HCEC 1CT (cell line): Measurements from ENCODE around the gene CRNN.

Experiments used
- DNase-seq: peaks from one replicate; pipeline ENCODE4 v3.0.0-alpha.2; 2017

Gene CRNN

GRCh38 chr1:152415454-152416227, 1.6 kb upstream of the CRNN start:
- no peak for DNase-seq

- no peak for DNase-seq
Observed at GRCh38 chr1:152412756-152413155, 1.3 kb downstream of the CRNN start.

- DNase-seq = no peak
Observed at GRCh38 chr1:152411134-152411533, 2.9 kb downstream of the CRNN start.

GRCh38 chr1:152410599-152410998, 3.5 kb downstream of the CRNN start:
- no peak for DNase-seq

- DNase-seq = no peak
Observed at GRCh38 chr1:152410028-152410427, 4.0 kb downstream of the CRNN start.

GRCh38 chr1:152408664-152409063, 5.4 kb downstream of the CRNN start:
- no peak for DNase-seq

GRCh38 chr1:152398812-152399698, 15.0 kb downstream of the CRNN start:
- no peak for DNase-seq

GRCh38 chr1:152397474-152397873, 16.6 kb downstream of the CRNN start:
- no peak for DNase-seq

GRCh38 chr1:152394151-152394550, 19.9 kb downstream of the CRNN start:
- DNase-seq = no peak

GRCh38 chr1:152392909-152393308, 21.2 kb downstream of the CRNN start:
- no peak for DNase-seq

GRCh38 chr1:152388889-152389288, 25.2 kb downstream of the CRNN start:
- DNase-seq = no peak

GRCh38 chr1:152386940-152387339, 27.1 kb downstream of the CRNN start:
- no peak for DNase-seq

GRCh38 chr1:152380932-152381331, 33.1 kb downstream of the CRNN start:
- no peak for DNase-seq

- no peak for DNase-seq
Observed at GRCh38 chr1:152374451-152374850, 39.6 kb downstream of the CRNN start.

GRCh38 chr1:152372672-152373071, 41.4 kb downstream of the CRNN start:
- no peak for DNase-seq

- DNase-seq = no peak
Observed at GRCh38 chr1:152367436-152367835, 46.6 kb downstream of the CRNN start.

- DNase-seq = no peak
Observed at GRCh38 chr1:152359906-152360305, 54.2 kb downstream of the CRNN start, which contains the start of gene FLG2. FLG2 (minus strand) TSS chr1:152360006; CDS start chr1:152358884, 1,122 bp downstream.
